GM18868 (cell line): ENCODE measurements around the gene WIPF1.
A peak's percentile ranks its signal among the peaks of the same experiment; 100 is the strongest.

Experiments used
- ATAC-seq: cut with Tn5 transposase; IDR thresholded peaks from one replicate; pipeline ENCODE4 v1.9.1; 2021; ENCODE audit warnings: mild to moderate bottlenecking, moderate library complexity; ENCODE audit not compliant: unreplicated experiment

Gene WIPF1

DNA sequence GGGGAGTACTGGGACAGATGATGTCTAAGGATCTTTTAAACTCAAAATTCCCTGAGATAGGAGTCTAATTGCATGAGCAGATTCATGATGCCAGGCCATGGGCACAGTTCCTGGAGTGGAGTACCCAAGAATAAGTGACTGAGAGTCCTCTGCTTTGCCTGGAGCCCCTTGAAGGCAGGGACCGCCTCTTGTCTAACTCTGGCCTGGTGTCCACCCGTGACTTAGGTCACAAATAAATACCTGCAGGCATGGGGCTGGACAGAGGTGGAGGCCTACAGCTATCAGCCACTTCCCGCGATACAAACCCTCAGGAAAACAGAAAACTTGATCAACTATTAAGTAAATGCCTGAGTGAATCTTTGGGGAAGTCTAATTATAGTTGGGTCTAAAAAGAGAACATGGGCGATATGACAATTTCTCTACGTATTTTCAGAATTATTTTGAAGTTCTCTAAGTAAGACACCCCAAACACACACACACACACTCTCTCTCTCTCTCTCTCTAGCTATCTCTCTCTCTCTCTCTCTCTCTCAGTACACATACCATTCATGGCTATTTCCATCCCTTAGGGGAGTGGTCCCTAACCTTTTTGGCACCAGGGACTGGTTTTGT is 1.8 kb upstream of the WIPF1 start:
- no peak for ATAC-seq

GRCh38 chr2:174597009-174597344 is 627 bp downstream of the WIPF1 start:
- ATAC-seq = no peak

- ATAC-seq = no peak
These were observed 1.7 kb downstream of the WIPF1 start for GRCh38 chr2:174595891-174596397.

GRCh38 chr2:174595116-174595809 is 2.3 kb downstream of the WIPF1 start:
- ATAC-seq = no peak

DNA sequence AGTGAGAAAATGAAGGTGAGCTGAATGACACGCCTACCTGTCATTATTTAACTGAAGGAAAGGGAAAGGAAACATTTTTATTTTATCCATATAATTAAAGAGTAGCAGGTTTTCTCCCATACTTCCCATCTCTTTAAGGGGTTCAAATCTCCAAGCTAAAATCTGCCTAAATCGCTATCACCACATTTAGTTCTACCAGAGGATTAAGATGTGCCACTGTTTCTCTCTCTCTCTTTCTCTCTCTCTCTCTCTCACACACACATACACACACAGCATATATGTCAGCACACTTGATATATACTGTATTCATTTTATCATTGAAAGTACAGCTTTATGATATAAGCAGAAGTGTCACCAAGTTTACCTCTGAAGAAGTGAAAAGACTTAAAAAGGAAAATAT is 3.1 kb downstream of the WIPF1 start:
- no peak for ATAC-seq

GRCh38 chr2:174593574-174594203 is 3.9 kb downstream of the WIPF1 start:
- ATAC-seq = peak; percentile 69

GRCh38 chr2:174593041-174593440 is 4.6 kb downstream of the WIPF1 start:
- no peak for ATAC-seq

- no peak for ATAC-seq
These were observed 5.9 kb downstream of the WIPF1 start for GRCh38 chr2:174591740-174592139.

DNA sequence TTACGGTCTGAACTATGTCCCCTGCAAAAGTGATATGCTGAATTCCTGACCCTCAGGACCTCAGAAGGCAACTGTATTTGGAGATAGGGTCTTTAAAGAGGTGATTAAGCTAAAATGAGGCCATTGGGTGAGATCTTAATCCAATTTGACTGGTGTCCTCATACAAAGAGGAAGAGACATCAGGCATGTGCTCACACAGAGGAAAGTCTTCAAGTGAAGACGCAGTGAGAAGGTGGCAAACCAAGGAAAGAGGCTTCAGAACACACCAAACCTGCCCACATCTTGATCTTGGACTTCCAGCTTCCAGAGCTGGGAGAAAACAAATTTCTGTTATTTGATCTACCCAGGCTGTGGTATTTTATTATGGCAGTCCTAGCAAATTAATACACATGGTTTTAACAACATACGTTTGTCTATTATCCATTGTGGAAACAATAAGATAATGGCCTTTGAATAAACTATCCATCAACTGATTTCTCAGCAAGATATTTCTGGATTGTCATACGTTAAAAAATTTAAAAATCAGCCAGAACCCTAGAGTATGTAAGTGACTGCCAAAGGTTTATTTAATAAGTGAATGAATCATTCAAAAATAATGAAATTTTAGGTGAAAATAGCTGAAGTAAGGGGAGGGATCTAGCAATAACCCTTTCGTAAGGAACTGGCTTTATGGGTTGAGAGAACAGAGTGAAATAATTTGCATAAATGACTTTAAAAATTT is 6.5 kb downstream of the WIPF1 start:
- no peak for ATAC-seq

DNA sequence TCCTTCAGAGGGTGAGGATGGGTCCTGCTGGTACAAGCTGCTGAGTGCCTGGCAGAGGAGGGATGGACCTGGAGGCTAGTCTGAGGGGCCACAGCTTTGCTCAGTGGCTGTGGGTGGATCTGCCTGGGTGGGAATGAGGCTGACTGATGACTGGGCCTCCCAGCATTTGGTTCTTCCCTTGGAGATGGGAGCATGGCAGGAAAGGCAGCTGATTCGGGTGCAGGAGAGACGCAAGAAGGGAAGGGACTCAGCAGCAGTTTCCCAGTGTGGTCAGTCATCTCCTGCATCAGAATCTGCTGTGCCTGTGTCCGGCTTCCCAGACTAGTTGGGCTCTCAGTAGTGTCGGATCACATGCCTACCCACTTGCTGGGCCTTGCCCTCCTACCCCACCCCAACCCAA is 7.3 kb downstream of the WIPF1 start:
- no peak for ATAC-seq

DNA sequence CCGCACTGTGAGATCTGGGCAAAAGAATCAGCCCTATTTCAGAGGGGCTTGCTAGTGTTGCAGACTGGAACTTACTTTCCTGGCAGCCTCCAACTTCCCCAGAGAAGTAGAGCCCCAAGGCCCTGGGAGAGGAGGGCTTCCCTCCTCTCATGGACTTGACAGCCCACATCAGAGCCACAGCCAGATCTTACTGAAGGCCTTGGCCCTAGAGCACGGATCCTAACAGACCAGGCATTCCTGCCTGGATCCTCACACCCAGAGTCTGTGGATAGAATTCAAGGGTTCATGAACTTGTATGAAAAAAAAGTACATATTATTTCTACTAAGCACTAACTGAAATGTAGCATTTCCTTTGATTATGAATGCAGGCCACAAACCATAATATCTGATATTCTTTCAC is 8.3 kb downstream of the WIPF1 start:
- ATAC-seq = no peak

GRCh38 chr2:174588463-174588862 is 9.1 kb downstream of the WIPF1 start:
- ATAC-seq = no peak

DNA sequence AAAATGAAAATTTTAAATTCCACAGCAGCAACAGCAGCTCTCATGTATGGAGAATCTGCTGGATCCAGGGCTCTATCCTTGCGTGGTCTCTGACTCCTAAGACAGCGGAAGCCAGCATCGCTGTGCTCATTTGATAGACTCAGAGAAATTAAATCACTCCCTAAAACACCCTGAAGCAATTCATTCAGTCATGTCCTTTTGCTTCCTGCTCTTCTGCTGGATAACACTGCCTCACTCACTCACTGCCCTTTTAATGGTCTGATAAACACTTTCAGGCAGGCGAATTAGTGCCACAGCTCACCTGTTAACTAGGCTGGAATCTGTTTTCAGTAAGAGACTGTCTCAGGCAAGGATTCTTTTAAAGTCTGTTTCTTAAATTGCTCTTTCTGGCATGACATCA is 10.0 kb downstream of the WIPF1 start:
- ATAC-seq = no peak

- no peak for ATAC-seq
These were observed 10.9 kb downstream of the WIPF1 start for GRCh38 chr2:174586418-174587295.

- ATAC-seq = no peak
These were observed 11.8 kb downstream of the WIPF1 start for GRCh38 chr2:174585657-174586252.

DNA sequence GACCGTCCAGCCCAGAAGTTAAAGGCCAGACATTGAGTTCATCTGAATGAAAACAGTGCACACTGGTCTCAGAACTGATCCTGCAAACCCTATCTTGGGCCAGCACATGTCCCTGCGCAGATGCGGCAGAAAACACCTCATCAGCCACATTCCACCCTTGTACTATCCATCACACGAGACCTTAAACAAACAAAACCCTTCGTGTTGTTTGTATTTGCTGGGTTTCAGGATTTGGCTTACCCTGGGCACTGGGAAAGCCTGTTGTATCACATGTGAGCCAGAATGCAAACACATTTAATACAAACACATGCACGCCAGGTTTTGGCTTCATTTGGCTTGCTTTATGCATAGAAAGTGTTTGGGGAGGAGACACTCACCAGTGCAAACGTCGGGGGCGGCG is 12.5 kb downstream of the WIPF1 start:
- ATAC-seq = no peak

DNA sequence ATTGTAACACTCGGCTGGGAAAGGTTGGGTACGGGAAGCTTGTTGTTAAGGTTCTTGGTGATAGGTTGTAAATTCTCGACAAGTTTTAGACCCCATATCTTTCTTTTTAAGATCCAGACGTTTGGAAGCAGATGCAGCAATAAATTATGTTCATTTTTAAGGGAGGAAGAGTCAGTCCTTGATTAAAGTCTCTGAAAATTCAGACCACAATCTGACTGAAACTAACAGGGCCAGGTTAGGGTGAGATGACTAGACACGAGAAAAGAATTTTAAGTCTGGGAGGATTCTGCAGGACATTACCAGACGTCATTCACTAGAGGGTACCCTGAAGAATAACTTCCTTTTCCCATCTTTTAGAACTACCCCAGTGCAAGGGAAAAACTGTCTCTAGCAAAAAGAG is 16.1 kb downstream of the WIPF1 start:
- no peak for ATAC-seq

GRCh38 chr2:174580951-174581350 is 16.7 kb downstream of the WIPF1 start:
- no peak for ATAC-seq

DNA sequence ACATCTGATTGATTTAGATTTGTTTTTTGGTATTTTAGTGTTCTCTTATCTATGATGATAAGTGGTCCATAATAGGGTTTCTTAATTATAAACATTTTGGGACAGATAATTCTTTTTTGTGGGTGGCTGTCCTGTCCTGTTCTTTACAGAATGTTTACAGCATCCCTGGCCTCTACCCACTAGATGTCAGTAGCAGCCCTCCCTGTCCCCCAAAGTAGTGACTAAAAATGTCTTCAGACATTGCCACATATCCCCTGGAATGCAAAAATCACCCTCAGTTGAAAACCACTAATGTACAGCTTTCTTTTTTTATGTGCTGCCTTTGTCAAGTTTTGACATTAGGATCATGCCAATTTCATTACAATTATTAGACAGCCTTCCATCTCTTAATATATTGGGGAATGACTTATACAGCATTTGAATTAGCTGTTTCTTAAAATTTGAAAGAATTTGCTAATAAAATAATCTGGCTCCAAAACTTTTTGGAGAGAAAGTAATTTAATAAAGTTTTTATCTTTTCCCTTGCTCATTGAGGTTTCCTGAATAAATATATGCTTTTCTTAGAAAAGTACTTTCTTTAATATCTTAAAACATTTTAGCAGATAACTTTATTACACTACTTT is 19.5 kb downstream of the WIPF1 start:
- peak; percentile 85 for ATAC-seq
